GM10847 (cell line): ENCODE results near the gene POMT2.

Source experiments
- POLR2A ChIP-seq: IDR thresholded peaks from 2 replicates; pipeline ENCODE4 v1.6.1; 2011; ENCODE audit not compliant: insufficient read length; ENCODE audit errors: extremely low read depth

The POMT2 gene

DNA sequence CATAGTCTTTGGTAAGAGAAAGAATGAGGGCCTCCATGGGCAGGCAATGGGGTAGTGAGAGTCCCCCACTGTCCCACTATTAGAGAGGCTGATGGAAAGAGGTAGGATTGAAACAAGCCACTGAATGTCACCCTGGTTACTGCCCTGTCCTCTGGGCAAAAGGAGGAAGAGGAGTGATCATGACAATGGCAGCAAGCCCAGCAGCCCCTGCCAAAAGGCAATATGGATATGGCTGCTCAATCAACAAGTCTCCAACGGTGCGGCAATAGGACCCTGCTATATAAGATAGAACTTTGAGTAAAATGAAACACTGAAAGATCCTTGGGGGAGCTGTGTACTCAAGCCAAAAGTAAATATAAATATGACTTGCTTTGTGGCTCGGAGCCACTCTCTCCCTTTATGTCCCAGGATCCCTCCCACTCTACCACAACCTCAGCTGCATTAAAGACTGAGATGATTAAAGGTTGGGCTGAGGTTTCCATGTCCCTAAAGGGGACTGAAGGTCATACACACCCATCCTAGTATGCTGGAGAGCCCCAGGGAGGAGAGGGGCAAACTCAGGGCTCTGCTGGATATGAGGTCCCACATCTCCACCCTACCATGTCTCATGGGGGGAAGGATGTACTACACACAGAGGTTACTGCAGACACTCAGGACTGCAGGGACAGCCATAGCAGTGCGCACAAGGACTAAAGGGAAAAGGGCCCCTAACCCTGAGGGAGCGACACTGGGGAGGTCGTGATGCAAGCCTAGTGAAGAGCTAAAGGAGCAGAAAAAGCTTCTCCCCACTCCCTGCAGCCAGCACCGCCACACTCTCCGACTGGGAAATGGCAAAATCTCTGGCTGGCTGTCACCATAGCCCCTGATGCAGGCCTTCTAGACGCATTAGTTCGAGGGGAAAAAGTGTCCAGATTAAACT lies 5.9 kb downstream of the POMT2 start:
- TF ChIP-seq POLR2A = no peak

- no peak for TF ChIP-seq POLR2A
These were observed 6.6 kb downstream of the POMT2 start for GRCh38 chr14:77314043-77314442.

GRCh38 chr14:77313371-77313770 lies 7.3 kb downstream of the POMT2 start:
- no peak for TF ChIP-seq POLR2A

GRCh38 chr14:77311217-77311616 lies 9.5 kb downstream of the POMT2 start:
- TF ChIP-seq POLR2A = no peak

GRCh38 chr14:77310026-77310425 lies 10.7 kb downstream of the POMT2 start:
- no peak for TF ChIP-seq POLR2A

DNA sequence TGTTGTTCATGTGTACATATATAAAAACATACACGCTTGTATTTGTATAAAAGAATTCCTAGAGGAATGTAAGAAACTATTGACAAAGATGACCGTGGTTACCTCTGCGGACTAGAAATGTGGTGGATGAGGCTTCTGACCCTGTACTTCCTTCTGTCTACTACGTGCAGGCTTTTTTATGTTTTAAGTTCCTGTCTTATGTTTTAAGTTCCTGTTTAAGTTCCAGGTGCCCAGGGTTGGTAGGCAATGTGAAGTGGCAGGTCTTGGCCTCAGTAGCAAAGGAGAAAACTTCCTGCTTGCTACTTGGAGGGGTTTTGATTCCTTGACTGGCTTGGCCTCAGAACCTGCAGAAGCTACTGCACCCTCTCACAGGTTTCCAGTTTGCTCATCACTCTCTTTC lies 11.6 kb downstream of the POMT2 start:
- no peak for TF ChIP-seq POLR2A

DNA sequence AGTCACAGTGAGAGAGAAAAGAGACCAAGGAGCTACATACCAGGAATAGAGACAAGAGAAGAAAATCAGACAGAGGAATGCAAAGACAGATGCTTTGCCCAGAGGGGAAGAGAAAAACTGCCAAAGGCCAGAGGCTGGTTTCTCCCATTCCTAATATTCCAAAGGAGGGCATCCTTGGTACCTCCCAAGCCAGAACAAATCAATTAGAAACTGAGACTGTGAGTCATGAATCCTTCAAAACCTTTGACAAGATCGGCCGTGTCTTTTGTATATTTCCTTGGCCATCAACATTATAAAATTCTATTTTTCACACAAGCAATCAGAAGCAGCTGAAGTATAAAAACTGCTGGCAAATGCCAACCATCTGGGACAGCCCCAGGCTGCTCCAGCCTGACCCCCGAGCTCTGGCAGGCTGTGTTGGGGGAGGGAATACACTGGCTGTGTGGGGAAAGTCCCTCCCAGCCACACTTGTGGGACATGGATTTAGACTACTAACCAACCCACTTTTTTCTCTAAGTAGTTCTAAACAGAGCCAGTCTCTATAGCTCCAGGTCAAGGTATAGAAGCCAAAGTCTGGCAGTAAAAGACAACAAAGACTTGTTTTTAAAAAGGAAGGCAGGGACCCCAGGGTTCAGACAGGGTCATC lies 13.7 kb downstream of the POMT2 start:
- no peak for TF ChIP-seq POLR2A

DNA sequence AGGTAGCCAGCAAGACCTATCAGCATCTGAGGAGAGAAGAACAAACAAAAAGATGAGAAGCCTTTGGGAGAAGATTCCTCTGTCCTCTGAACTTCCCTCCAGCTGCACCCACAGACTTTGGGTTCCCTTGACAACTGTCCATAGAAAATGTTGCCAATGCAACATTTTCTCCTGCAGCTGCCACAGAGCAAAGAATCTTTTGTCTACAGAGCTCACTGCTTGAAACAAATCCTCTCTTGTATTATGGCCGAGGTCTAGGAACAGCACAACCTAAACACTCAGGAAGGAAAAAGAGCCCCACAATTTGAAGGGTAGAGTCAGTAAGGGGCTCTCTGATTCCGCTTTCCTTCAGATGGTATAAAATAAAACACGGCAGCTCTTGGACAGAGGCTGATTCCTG lies 14.3 kb downstream of the POMT2 start:
- TF ChIP-seq POLR2A = no peak

GRCh38 chr14:77305696-77306095 lies 15.0 kb downstream of the POMT2 start:
- TF ChIP-seq POLR2A = no peak

- no peak for TF ChIP-seq POLR2A
These were observed 17.1 kb downstream of the POMT2 start for GRCh38 chr14:77303417-77304156.

GRCh38 chr14:77302926-77303325 lies 17.8 kb downstream of the POMT2 start:
- no peak for TF ChIP-seq POLR2A

GRCh38 chr14:77301103-77301502 lies 19.6 kb downstream of the POMT2 start:
- TF ChIP-seq POLR2A = no peak

GRCh38 chr14:77299771-77300170 lies 20.9 kb downstream of the POMT2 start:
- no peak for TF ChIP-seq POLR2A

DNA sequence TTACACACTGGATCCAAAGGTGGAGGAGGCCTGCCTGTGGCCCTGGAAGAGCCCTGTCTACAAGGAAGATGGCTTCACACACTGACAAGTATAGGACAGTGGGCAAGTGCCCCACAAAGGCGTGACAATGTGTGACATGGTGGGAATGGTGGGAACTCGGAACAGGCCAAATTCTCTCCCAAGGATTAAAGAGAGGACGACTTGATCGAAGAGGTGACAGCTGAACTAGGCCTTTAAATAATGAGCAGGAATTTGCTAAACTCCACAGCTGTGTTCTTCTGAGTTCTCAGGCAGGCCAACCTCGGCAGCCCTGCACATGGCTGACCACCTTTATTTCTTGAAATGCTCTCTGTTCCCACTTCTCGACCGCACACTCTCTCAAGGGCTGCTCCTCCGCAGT lies 23.8 kb downstream of the POMT2 start:
- TF ChIP-seq POLR2A = no peak

DNA sequence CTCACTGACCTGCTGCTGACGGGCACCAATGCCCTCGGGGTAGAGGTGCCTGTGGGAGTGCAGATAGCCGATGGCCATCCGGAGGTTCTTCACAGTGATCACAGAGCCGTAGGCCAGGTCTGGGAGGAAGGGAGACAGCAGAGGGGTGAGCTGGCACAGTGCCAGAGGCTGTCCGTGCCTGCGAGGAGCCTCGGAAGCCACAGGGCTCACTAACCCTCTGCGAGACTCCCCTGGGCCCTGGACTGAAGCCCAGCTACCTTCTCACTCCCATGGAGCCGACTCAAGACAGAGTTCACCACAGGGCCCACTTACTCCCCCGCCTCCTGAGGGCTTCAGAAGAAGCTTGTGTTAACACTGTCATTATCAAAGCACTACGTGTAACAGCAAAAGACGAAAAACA lies 24.5 kb downstream of the POMT2 start:
- no peak for TF ChIP-seq POLR2A

DNA sequence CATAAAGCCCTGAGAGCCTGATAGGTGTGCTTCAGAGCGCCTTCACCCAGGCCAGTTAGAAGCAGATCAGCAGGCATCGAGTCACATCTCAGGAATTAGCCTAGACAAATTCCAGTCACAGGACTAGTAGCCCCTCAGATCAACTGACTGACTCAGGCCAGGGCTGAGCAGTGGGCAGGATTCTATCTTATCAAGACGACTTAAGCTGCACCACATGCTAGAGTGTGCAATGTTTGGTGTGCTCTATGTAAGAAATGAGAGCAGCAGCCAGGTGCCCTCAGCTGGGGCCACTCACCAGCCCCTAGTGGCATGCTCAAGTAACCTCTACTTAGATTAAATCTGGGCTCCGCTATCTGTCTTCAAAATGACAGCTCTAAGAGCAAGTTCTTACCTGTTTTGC lies 30.0 kb downstream of the POMT2 start:
- TF ChIP-seq POLR2A = no peak
